ENCODE measurements around the gene ARHGEF39. TPM values are rescaled to one million over a fixed set of nuclear protein-coding genes. Genes with fewer than 3 reads are reported as not detected.

Gene ARHGEF39
- total RNA-seq, 2 experiments from 2014 or later = 16.0 to 19.9 TPM

- Mint-ChIP-seq H3K9me3 (no peaks in the 10 kb centered on the region), H3K4me3 (no peak overlapping the region), H3K36me3 (ENCODE audit: low read depth) (no peaks in the 10 kb centered on the region), H3K4me1 (ENCODE audit: low read depth) (peaks cover 4% of the 10 kb centered on the region), H3K27me3 (peaks cover 1% of the 10 kb centered on the region), H3K27ac (no peak overlapping the region)
- ChIA-PET POLR2A (no interaction called here), CTCF (interaction anchor here (10.8 kb wide), 1 partner anchor 15 kb away, joined by 106 read pairs; no protein-coding TSS in a partner anchor)
- DNase-seq (no peak), ATAC-seq (no peak)
- no peak for TF ChIP-seq CTCF (IDR thresholded peaks at IDR 0.05)
- intact Hi-C loops (cut with micrococcal nuclease) = no loop called here
Observed at GRCh38 chr9:35681341-35682002, 16.5 kb upstream of the ARHGEF39 start.

- CTCF ChIA-PET = interaction anchor here (1.0 to 10.8 kb wide), 3 partner anchors 16 to 48 kb away, joined by 3 to 106 read pairs (median 7); partner anchors contain the start of genes CCDC107 and RMRP
- POLR2A ChIA-PET = interaction anchor here (1.1 to 1.2 kb wide), 2 partner anchors 17 to 41 kb away, joined by 3 read pairs; no protein-coding TSS in a partner anchor
- H3K27ac Mint-ChIP-seq = no peak overlapping the region
Observed at GRCh38 chr9:35680331-35681105, 15.5 kb upstream of the ARHGEF39 start.

DNA sequence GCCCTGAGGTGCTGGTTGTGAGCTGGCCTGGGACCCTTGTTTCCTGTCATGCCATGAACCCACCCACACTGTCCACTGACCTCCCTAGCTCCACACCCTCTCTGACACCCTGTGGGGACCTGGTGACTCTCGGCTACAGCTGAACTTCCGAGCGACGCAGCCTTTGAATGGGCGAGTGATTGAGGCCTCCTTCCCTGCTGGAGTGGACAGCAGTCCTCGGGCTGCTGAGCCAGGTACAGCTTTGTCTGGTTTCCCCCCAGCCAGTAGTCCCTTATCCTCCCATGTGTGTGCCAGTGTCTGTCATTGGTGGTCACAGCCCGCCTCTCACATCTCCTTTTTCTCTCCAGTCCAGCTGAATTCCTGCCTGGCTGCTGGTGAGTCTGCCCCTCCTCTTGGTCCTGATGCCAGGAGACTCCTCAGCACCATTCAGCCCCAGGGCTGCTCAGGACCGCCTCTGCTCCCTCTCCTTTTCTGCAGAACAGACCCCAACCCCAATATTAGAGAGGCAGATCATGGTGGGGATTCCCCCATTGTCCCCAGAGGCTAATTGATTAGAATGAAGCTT is 14.9 kb upstream of the ARHGEF39 start:
- intact Hi-C loops (cut with micrococcal nuclease) = no loop called here
- no peak for TF ChIP-seq CTCF (IDR thresholded peaks at IDR 0.05)
- H3K27ac Mint-ChIP-seq = no peak overlapping the region
- H3K9me3 Mint-ChIP-seq = no peaks in the 10 kb centered on the region
- ATAC-seq (no peak), DNase-seq (no peak)
- ChIA-PET POLR2A (interaction anchor here (1.1 to 1.2 kb wide), 2 partner anchors 17 to 42 kb away, joined by 3 read pairs; no protein-coding TSS in a partner anchor), CTCF (interaction anchor here (1.0 to 10.8 kb wide), 3 partner anchors 17 to 48 kb away, joined by 3 to 106 read pairs (median 7); partner anchors contain the start of genes CCDC107 and RMRP)
- H3K4me1 Mint-ChIP-seq (ENCODE audit: low read depth) = peaks cover 8% of the 10 kb centered on the region
- H3K4me3 Mint-ChIP-seq = no peak overlapping the region
- peaks cover 4% of the 10 kb centered on the region for H3K27me3 Mint-ChIP-seq
- H3K36me3 Mint-ChIP-seq (ENCODE audit: low read depth) = no peaks in the 10 kb centered on the region

More at GRCh38 chr9:35680331-35681105, 15.5 kb upstream of the ARHGEF39 start:
- intact Hi-C loops (cut with micrococcal nuclease) = no loop called here
- no peaks in the 10 kb centered on the region for H3K9me3 Mint-ChIP-seq
- peaks cover 6% of the 10 kb centered on the region for H3K4me1 Mint-ChIP-seq (ENCODE audit: low read depth)
- DNase-seq (no peak), ATAC-seq (no peak)
- TF ChIP-seq CTCF (IDR thresholded peaks at IDR 0.05) = no peak
- H3K27me3 Mint-ChIP-seq = peaks cover 4% of the 10 kb centered on the region
- no peak overlapping the region for H3K4me3 Mint-ChIP-seq
- no peaks in the 10 kb centered on the region for H3K36me3 Mint-ChIP-seq (ENCODE audit: low read depth)

DNA sequence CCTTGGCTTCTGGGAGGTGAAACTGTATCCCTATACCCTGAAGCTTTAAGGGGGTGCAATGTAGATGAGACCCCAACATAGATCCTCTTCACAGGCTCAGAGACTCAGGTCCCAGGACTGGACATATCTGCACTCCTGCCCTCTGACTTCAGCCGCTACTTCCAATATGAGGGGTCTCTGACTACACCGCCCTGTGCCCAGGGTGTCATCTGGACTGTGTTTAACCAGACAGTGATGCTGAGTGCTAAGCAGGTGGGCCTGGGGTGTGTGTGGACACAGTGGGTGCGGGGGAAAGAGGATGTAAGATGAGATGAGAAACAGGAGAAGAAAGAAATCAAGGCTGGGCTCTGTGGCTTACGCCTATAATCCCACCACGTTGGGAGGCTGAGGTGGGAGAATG is 14.1 kb upstream of the ARHGEF39 start:
- H3K27me3 Mint-ChIP-seq = peaks cover 9% of the 10 kb centered on the region
- H3K36me3 Mint-ChIP-seq (ENCODE audit: low read depth) = no peaks in the 10 kb centered on the region
- intact Hi-C loops (cut with micrococcal nuclease) = no loop called here
- H3K4me1 Mint-ChIP-seq (ENCODE audit: low read depth) = peaks cover 13% of the 10 kb centered on the region
- H3K4me3 Mint-ChIP-seq = no peak overlapping the region
- no peak for ATAC-seq
- H3K27ac Mint-ChIP-seq = no peak overlapping the region
- no peaks in the 10 kb centered on the region for H3K9me3 Mint-ChIP-seq
- no peak for TF ChIP-seq CTCF (IDR thresholded peaks at IDR 0.05)
- no peak for DNase-seq
- ChIA-PET POLR2A (no interaction called here), CTCF (interaction anchor here (2.1 to 10.8 kb wide), 2 partner anchors 18 to 21 kb away, joined by 7 to 106 read pairs; partner anchors contain the start of genes CCDC107 and RMRP)

All from activated CD8-positive, alpha-beta T cell treated with anti-CD3 and anti-CD28 coated beads for 36 hours (primary cell).